GM12878 (cell line): ENCODE data around the gene C17orf114.

Source experiments
- CTCF ChIP-seq, 3 experiments: IDR thresholded peaks in 2 of 3; conservative IDR thresholded peaks in 1 of 3; 2 replicates each; pipeline ENCODE4 v1.5.1; 2011; ENCODE audit warnings: low read depth in 3 of 3, low read length in 3 of 3, mild to moderate bottlenecking in 3 of 3, control low read depth in 2 of 3, moderate library complexity in 2 of 3, inconsistent platforms in 1 of 3, mixed read lengths in 1 of 3; ENCODE audit not compliant: control insufficient read depth in 2 of 3, insufficient read depth in 1 of 3; ENCODE audit errors: extremely low read depth in 1 of 3
- HDGF ChIP-seq: fragments of 450-650 bp; IDR thresholded peaks from 2 replicates; pipeline ENCODE4 v1.6.1; 2016; ENCODE audit warnings: antibody characterized with exemption
- NFYA ChIP-seq: IDR thresholded peaks from 2 replicates; pipeline ENCODE4 v1.6.1; 2011; ENCODE audit warnings: low read depth, mild to moderate bottlenecking, low read length, improper control_type of control experiment, borderline replicate concordance
- RAD21 ChIP-seq: IDR thresholded peaks from 2 replicates; pipeline ENCODE4 v1.6.1; 2011; ENCODE audit warnings: mild to moderate bottlenecking, low read depth, low read length, moderate library complexity; ENCODE audit not compliant: insufficient read depth
- ZBTB33 ChIP-seq: fragments of 450-650 bp; IDR thresholded peaks from 2 replicates; pipeline ENCODE4 v1.6.1; 2017; ENCODE audit warnings: mild to moderate bottlenecking
- TF ChIP-seq, protein P1 (sequence below): fragments of 450-650 bp; IDR thresholded peaks from 2 replicates; pipeline ENCODE4 v1.6.1; 2014; ENCODE audit warnings: mild to moderate bottlenecking

DNA sequence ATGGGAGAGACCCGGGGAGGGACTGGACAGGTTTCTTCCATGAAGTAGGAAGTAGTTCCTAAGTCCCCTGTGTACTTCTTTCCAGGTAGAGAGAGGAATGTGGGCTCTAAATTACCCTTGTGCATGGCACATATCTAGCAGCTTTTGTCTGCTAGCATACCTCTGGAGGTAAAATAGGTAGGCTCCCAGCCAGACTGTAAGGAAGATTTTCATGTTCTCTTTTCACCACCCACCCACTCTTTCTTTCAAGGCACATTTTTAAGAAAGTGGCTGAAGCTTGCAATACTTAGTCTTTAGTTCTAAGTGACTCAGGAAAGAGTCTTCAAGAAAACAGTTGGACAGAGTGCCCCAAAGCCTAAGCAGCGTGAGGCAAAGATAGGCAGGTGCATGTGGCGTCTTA is 40.2 kb upstream of the C17orf114 start:
- TF ChIP-seq NFYA (no peak), CTCF (IDR thresholded peaks at IDR 0.05 in 2 of 3, conservative IDR thresholded peaks at IDR 0.05 in 1 of 3; ENCODE audit: control insufficient read depth in 2 of 3, extremely low read depth in 1 of 3, insufficient read depth in 1 of 3, low read depth in 3 of 3, low read length in 3 of 3) (no peak), ZBTB33 (no peak), HDGF (no peak), RAD21 (no peak)
- TF ChIP-seq, protein P1, sequence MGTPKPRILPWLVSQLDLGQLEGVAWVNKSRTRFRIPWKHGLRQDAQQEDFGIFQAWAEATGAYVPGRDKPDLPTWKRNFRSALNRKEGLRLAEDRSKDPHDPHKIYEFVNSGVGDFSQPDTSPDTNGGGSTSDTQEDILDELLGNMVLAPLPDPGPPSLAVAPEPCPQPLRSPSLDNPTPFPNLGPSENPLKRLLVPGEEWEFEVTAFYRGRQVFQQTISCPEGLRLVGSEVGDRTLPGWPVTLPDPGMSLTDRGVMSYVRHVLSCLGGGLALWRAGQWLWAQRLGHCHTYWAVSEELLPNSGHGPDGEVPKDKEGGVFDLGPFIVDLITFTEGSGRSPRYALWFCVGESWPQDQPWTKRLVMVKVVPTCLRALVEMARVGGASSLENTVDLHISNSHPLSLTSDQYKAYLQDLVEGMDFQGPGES: no peak
